NK-92 treated with Interleukin-12 subunit alpha and Interleukin-12 subunit beta, amount 100 ng/mL, for 24 hours (cell line): Measurements from ENCODE around the gene PINK1.

ENCODE experiments used
- DNase-seq: peaks from one replicate; lab custom pipeline; 2025; lab: John Stamatoyannopoulos, UW

Gene PINK1

GRCh38 chr1:20611652-20612051 is 21.6 kb upstream of the PINK1 start:
- DNase-seq: no peak

GRCh38 chr1:20612221-20612746 is 21.0 kb upstream of the PINK1 start:
- DNase-seq: no peak

GRCh38 chr1:20614131-20614579 is 19.1 kb upstream of the PINK1 start:
- DNase-seq: no peak

GRCh38 chr1:20615946-20616846 is 17.1 kb upstream of the PINK1 start:
- no peak for DNase-seq

DNA sequence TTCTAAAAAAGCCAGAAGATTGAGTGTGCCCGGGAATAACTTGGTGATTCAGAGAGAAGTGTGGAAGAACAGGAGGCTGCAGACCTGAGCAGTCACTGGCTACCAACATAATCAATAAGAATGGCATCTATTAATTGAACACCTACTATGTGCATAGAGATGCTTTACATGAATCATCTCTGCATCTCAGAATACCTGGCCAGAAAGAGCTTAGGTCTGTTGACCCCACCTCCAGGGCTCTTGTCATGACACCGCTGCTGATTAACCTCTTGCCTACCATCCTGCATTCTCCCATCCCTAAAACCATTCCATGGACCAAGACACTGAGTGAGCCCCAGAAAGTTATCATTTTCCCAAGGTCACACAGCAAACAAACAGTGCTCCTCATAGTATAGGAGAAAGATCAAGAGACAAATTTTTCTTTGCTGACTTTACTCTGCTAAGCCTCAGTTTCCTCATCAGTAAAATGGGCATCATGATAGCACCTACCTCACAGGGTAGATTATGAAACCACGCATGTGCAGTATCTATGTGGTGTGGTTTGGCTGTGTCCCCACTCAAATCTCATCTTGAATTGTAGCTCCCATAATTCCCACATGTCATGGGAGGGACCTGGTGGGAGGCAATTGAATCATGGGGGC is 16.3 kb upstream of the PINK1 start:
- no peak for DNase-seq

DNA sequence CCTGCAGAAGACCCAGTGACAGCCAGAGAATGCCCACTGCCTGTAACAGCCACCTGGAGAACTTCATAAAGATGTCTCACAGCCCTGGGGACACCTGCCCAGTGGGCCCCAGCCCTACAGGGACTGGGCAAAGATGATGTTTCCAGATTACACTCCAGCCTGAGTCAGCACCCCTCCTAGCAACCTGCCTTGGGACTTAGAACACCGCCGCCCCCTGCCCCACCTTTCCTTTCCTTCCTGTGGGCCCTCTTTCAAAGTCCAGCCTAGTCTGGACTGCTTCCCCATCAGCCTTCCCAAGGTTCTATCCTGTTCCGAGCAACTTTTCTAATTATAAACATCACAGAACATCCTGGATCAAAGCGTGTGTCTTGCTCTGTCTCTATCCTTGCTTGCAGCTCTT is 14.7 kb upstream of the PINK1 start:
- no peak for DNase-seq

- no peak for DNase-seq
Measured at GRCh38 chr1:20619999-20620398, 13.3 kb upstream of the PINK1 start.

DNA sequence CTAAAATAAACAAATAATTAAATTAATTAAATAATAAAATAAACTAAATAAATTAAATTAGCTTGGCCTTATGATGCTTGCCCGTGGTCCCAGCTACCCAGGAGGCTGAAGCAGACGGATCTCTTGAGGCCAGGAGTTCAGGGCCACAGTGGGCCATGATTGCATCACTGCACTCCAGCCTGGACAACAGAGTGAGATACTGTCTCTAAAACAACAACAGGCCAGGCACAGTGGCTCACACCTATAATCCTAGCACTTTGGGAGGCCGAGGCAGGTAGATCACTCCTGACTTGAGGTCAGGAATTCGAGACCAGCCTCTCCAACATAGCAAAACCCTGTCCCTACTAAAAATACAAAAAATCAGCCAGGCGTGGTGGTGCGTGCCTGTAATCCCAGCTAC is 12.2 kb upstream of the PINK1 start:
- DNase-seq: no peak

- DNase-seq: no peak
Measured at GRCh38 chr1:20624709-20625108, 8.5 kb upstream of the PINK1 start.

GRCh38 chr1:20625176-20626097 is 7.8 kb upstream of the PINK1 start:
- no peak for DNase-seq

GRCh38 chr1:20626098-20626427 is 7.2 kb upstream of the PINK1 start:
- no peak for DNase-seq

GRCh38 chr1:20626524-20626923 is 6.7 kb upstream of the PINK1 start:
- no peak for DNase-seq

- DNase-seq: no peak
Measured at GRCh38 chr1:20630729-20631128, 2.5 kb upstream of the PINK1 start.

DNA sequence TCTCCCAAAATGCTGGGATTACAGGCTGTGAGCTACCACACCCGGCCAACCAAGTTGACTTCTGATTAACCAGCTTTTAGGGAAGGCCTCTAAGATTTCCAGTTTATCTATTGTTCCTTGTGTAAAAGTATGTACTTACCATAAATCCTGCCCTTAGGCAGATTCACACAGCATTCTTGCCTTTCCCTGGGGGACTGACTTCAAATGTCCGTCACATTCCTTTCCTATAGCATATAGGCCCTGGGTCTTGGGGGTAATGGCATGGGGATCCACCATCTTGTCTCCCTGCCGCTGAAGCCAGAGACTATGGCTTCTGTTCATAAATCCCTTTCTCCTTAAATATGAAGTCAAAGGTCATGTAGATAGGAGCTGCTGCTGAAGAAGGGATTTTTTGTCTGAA is 872 bp upstream of the PINK1 start:
- no peak for DNase-seq

DNA sequence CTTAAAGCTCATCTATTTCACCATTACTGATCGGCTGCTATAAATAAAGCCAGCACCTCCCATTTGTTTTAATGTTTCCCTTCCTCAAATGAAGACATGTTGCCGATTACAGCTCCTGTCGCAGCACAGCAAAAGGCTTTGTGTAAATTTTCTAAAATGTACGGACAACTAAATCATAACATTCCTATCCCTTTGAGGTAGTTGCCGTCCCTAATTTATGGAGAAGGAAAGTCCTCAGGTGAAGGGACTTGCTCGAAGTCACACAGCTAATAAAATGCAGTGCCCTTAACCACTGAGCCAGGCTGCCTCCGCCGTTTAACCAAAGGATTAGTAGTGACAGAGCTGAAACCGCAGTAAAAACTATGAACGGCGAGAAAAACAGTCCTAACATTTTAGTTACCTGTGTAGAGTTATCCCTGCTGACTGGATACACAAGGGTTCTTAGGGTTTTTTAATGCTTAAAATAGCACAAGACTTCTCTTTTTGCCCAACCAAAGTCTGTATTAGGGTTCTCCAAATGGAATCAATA is 871 bp downstream of the PINK1 start:
- no peak for DNase-seq

DNA sequence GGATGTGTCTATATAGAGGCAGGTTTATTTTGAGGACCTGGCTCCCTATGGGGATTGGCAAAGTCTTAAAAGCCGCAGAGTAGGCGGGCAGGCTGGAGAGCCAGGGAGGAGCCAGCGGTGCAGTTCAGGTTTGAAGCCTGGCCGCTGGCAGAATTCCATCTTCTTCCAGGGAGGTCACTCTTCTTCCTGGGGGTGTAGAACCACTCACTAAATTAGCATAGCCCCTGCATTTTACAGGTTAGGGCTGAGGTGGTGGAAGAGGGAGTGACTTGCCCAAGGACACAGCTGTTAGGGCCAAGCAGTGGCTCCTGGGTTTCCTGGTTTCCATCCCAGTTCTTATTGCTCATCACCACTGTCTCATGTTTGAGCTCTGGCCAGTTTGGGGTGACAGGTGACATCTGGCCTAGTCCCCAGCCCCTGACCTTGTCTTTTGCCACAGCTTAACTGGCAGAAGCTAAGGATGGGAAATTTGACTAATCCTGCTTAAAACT is 1.4 kb downstream of the PINK1 start:
- DNase-seq: no peak

GRCh38 chr1:20636785-20637347 is 3.6 kb downstream of the PINK1 start:
- DNase-seq: no peak

DNA sequence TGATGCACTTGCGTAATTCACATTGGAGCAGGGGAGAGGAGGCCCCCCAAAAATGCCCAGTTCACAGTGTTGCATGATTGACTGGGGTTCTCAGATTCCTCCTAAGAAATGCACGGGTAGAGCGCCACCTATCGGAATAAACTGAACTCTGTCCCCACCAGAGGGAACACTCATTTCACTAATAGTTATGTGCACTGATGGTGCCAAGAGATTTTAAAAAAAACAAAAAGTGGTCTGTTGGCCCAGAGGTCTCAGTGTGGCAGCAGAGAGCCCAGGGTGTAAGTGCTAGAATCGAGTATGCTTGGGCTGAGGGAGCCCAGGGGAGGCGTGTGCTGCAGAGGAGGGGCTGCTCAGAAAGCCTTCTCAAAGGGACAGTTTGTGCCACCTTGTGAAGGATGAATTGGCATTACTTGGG is 6.9 kb downstream of the PINK1 start:
- DNase-seq: peak; percentile 31

DNA sequence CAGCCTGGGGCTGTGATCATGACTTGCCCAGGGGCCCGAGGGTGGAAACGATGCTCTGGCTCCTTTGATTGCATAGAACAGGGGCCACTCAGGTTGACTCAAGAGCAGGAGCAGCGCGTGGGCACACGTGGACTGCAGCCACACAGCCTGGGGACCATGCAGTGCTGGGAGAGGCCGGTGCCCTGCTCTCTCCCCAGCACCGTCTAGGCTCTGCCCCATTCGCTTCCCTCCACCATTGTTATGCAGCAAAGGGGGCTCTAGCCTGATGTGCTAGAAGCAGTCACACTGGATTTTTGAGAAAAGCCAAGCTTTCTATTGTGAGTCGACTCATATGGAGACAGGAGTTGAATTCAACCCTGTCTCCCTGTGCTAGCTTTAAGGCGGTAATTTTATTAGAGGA is 8.7 kb downstream of the PINK1 start:
- no peak for DNase-seq

DNA sequence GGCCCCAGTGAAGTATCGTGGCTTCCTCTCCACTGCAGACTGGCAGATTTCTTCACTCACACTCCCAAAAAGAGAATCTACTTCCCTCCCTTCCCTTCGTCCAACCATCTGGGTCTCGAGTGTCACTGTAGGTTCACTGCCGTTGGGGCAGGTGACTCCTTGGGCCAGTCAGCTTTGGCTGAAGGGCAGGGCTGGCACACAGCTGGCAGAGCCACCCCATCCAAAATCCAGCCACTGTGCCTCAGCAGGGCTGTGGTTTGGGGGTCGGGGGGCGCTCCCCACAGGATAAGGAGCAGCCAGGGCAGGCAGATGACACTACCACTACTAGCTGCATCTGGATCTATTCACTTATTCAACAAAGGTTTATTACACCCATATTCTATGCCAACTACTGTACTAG is 9.8 kb downstream of the PINK1 start:
- no peak for DNase-seq

- DNase-seq: no peak
Measured at GRCh38 chr1:20644416-20644815, 11.2 kb downstream of the PINK1 start.

- no peak for DNase-seq
Measured at GRCh38 chr1:20645414-20645813, 12.2 kb downstream of the PINK1 start.
